ENCODE measurements around the gene TARBP2.
"Not testable (repeated sequence)": the region's sequence is repeated elsewhere in the genome, so short reads cannot be mapped to it uniquely, and the experiment has no call there.

Gene TARBP2

GRCh38 chr12:53476769-53477209 lies 24.3 kb upstream of the TARBP2 start:
- no peak for DNase-seq

DNA sequence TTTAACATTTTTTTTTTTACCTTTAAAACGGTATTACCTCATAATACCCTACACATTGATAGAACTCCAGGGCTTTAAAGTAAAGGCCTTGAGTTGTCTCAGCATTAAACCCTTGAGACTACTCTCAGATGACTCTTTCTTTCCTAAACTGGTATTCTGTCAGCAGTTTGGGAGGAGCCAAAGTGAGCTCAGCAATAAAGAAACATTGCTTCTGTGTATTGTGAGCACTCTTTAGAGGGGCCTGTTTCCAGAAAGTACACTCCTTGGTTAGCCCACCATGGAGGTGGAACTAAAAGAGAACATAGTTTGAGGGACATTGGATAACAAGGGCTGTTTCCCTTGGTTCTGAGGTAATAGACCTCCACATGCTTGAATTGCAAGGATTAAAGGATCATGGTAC lies 22.2 kb upstream of the TARBP2 start:
- DNase-seq = no peak

GRCh38 chr12:53479331-53479730 lies 21.8 kb upstream of the TARBP2 start:
- DNase-seq = no peak

GRCh38 chr12:53480491-53481442 lies 20.3 kb upstream of the TARBP2 start:
- DNase-seq = no peak

DNA sequence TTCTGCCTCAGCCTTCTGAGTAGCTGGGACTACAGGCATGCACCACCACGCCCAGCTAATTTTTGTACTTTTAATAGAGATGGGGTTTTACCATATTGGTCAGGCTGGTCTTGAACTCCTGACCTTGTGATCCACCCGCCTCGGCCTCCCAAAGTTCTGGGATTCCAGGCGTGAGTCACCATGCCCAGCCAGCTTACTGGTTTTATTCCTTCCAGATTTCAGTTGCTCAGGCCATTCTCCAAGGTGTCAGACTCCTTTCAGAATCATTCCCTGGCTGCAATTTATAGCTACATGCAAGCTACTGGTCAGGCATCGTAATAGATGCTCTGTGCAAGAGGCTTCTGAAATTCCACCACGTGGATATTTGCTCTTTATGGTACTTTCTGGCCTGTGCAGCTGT lies 19.6 kb upstream of the TARBP2 start:
- DNase-seq = not testable (repeated sequence)

DNA sequence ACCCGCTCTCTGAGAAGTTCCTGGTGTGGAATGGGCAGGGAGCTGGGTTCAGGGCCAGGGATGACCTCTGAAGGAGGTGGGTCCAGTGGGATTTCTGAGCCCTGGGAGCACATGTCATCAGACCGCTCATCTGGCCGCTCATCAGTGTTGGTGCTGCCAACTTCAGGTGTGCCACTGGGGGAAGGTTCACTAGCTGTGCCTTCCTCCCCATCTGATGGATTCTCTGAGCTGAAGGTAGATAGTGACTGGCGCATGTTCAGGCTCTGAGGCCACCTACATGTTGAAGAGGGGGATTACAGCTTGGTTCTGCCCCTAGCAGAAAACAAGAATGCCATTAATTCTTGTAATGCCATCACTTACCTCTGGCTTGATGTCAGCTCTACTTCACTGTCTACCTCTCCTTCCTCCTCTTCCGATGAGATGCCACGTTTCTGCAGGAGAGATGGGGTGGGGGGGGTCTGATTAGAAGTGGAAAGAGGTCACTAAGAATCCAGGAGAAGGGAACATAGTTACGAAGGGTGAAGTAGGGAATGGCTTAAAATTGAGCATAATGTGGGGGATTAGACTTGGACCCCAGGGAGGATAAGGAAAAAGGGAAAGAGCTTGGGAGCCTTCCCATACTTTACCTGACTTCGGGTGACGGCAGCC lies 19.0 kb upstream of the TARBP2 start:
- no peak for DNase-seq

DNA sequence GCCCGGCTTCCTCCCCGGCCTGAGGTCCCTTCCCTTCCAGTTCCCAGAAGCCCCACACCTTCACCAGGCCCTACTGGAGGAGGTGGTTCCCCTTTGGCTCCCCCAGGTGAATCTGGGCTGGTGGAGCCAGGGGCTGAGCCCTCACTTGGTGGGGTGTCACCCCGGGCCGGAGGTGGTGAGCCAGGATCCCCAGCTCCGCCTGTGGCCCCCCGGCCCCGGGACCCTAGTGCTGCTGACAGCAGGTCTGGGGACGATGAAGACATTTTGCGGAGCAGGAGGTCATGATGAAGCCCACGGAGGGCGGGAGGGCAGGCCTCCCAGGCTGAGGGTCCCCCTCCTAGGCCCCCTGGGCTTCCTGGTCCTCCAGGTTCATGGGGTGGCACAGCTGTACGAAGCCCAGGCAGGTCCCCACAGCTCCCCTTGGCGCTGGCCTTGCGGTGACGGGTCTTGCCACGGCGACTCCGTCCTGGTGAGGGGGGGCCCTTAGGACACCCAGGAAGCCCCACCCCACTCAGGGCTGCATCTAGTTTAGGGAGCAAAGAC lies 18.4 kb upstream of the TARBP2 start:
- DNase-seq = no peak

DNA sequence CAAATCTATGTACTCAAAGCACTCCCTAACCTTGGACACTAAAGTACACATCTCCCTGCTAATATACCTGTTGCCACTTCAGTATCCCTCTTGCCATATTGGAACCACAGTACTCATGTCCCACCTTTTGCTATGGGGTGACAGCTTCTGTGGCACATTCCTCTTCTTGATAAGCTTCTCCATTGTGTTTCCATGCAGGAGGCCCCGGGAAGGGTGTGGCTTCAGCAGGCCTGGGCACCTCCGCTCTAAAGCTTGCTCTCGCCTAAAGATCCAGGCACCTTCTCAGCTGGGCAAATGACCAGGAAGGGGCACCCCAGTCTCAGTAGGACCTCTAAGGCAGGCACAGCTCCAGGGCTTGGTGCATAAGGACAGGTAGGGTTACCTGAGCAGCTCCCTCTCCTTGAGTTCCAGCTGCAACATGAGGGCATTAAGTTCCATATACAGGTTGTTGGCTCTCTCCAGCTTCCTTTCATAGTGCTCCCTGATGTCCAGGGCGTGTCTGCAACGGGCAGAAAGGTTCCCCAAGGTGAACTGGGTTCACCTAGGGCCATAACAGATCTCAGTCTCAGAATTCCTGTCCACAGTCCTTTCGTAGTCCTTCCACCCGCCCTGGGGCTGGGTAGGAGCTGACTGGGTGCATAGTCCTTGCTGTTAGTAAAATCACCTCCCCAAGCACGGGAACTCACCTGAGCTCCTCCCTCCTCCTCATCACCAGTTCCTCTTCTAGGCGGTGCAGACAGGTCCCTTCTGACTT lies 17.7 kb upstream of the TARBP2 start:
- no peak for DNase-seq

DNA sequence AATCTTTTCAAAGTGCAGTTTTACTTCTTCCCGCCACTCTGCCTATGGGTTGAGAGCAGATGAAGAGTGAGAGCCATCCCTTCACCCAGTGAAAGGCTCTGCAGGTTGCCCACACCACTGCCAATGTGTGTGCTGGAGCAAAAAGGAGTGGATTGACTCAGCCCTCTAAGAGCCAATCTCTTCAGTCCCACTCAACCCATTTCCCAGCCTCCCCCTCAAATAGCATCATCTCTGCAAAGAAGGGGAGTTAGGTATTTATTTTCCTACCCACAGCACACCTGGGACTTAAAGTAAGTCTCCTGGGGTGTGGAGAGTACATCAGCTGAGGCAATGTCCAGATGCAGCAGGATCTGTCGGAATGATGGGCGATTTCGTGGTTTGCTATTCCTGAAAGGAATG lies 17.1 kb upstream of the TARBP2 start:
- DNase-seq = no peak

DNA sequence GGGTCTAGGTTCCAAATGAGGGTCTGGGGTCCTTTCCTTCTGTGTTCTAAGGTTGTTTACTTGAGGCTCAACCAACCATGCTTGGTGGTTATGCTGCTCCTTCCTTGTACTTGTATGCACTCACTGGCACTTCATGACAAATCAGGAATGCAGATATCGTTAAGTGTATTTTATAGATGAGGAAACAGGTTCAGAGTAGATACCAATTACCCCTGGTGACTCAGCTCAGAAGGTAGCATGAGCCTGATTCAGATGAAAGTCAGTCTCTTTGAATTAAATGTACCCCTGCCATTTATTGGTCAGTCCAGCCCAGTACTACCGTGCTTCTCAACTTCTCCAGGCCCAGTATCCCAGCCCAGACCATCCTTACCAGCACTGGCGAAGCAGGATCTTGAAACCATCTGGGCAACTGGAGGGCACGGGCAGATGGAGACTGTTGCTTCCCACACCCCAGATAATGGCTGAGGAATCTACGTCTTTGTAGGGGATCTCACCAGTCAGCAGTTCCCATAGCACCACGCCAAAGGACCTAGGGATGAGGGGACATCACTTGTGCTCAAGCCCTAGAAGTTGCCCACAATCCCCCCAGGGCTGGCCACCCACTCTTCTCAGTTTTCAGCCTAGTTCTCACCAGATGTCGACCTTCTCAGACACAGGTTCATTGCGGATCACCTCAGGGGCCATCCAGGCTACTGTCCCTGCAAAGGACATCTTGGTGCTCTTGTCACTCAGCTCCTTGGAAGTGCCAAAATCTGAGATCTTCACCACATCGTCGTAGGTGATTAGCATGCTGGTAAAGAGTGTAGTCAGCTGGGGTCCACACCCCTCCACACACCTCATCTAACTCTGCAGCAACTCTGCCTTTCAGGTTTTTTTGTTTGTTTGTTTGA lies 16.2 kb upstream of the TARBP2 start:
- no peak for DNase-seq

GRCh38 chr12:53485955-53486735 lies 14.9 kb upstream of the TARBP2 start:
- DNase-seq = no peak

GRCh38 chr12:53486736-53487487 lies 14.2 kb upstream of the TARBP2 start:
- no peak for DNase-seq

DNA sequence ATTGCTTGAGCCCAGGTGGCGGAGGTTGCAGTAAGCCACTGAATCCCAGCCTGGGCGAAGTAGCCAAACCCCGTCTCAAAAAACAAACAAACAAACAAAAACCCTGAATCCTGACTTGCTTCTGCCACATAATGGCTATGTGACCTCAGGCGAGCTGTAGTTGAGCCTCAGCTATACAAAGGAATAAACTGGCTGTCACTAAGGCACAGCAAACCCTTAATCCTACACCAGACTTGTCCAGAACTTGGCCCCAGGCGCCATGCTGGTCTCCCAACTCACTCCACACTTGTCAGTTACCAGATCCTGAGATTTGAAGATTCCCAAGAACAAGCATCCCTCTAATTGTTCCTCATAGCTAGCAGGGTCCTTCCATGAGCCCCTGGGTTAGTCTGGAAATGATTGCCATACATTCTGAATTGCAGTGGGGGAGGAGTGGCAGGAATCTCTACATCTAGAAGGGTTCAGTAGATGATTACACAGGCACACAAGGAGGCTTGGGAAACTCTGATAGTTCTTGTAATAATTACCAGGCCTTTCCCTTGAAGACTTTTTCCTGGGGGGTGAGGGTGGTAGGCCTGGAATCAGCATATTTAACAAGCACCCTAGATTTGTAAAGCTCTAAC lies 11.7 kb upstream of the TARBP2 start:
- DNase-seq = no peak

DNA sequence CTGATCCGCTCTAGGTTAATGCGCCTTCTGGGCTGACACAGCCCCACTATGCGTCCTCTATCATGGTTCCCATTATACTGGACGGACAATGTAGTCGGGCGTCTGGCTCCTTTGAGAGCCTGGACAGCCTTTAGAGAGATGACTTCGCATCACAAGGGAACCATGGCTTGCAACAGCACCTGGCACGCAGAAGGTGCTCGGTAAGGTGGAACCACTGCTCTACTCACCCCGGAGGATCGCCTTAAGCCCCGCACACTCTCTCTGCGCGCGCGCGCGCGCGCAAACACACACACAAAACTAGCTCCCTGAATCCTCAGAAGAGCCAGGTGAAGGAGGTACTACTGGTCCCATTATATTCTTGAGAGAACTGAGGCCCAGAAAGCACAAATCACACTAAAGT lies 8.9 kb upstream of the TARBP2 start:
- DNase-seq = no peak

DNA sequence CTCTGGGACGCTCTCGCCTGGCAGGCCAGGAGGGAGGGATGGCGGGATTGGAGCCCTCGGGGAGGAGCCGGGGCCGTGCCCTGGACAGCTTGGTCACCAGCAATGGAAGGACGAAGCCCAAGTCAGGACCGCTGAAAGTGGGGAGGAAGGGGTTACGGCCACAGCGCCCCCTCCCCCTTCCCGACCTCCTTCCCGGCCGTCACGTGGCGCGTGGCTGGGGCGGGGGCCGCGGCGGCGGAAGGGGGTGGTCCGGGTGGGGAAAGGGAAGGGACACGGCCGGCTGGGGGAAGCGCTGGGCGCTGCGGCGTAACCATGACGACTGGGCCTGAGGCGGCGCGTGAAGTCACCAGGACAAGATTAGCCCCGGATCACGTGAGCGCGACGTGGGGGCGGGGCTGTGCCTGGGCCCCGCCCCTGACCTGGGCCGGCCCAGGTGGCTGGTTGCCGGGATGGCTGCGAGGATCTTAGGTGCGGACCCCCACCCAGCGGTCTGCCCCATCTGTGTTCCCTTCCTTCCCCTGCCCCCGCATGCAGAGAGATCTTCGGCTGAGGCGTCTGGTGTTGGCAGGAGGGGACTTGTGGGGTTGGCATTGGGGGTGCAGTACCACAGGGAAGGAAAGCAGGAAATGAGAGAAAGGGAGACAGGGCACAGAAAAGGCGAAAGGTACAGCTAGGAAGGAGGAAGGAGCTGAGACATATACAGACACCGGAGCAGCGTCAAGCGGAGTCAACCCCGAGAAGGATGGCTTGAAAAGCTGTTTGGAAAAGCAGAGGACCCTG lies 8.1 kb upstream of the TARBP2 start:
- DNase-seq = peak; percentile 89

DNA sequence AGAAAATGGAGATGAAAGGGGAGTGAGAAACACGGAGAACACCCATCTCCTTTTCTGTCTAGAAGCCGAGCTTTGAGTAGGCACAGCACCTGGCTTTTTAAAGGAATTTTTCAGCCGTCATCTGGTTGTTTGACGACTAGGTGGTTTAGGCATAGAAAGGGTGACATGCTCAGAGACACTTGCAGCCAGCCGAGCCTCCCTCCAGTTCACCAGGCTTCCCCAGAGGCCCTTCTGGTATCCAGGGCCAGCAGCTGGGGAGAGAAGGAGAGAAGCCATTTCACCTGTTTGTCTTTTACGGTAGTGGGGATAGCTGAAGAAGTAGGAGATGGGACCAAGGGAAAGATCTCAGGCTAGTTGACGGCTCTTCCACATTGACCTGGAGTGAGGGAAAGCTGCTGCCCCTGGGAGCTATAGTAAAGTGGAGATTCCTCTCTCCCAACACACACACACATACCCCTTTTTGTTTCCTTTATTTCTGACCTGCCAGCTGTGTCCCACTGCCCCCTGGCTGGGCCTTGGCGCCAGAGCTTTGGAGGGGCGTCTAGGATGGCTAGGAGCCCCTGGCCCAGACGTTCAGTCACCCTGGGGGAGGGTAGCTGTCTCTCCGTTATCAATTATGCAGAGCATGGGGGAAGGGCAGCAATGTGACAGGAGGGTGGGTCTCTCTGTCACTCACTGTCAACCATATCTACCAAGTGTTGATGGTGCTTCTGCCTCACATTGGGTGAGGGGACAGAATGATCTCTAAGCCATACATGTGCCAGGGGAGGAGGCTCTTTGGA lies 7.3 kb upstream of the TARBP2 start:
- DNase-seq = no peak

- DNase-seq = no peak
These were observed 5.0 kb upstream of the TARBP2 start for GRCh38 chr12:53495903-53496751.

DNA sequence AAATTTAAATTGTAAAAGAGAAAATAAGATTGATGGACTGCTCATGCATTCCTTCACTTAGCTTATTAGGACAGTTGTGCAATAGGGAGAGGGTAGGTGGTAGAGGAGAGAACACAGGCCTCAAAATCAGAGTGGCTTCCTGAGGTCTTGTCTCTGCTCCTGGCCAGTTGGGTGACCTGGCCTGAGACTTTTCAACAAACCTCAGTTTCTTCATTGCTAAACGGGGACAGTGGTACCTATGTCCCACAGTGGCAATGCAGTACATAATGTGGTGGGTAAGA lies 4.4 kb upstream of the TARBP2 start:
- DNase-seq = no peak
